C4-2B (cell line): ENCODE data around the gene LIX1.

Source experiments
- CTCF ChIP-seq: fragments of 450-650 bp; conservative IDR thresholded peaks from 2 replicates; pipeline ENCODE4 v1.5.1; 2017; ENCODE audit warnings: mild to moderate bottlenecking
- ZFX ChIP-seq: fragments of 450-650 bp; IDR thresholded peaks from 2 replicates; pipeline ENCODE4 v1.6.1; 2017

- TF ChIP-seq CTCF (no peak), ZFX (no peak)
Observed at GRCh38 chr5:97071993-97072392, 70.4 kb downstream of the LIX1 start.
